Liver (tissue), 3 donors: ENCODE results near the gene FAM107A.

Source experiments
- CTCF ChIP-seq: fragments of 150-350 bp; IDR thresholded peaks from 2 replicates; pipeline ENCODE4 v1.5.1; 2017; ENCODE audit warnings: improper control_type of control experiment, low read depth, low read length; ENCODE audit not compliant: missing input control
- FOXA1 ChIP-seq: IDR thresholded peaks from 2 replicates; pipeline ENCODE4 v1.6.1; 2016; ENCODE audit warnings: antibody characterized with exemption
- JUND ChIP-seq, 2 donors: IDR thresholded peaks; 2 replicates each; pipeline ENCODE4 v1.6.1; 2016; ENCODE audit warnings: antibody characterized with exemption in 2 of 2
- MAX ChIP-seq: IDR thresholded peaks from 2 replicates; pipeline ENCODE4 v1.6.1; 2016; ENCODE audit warnings: antibody characterized with exemption
- RAD21 ChIP-seq, 2 donors: IDR thresholded peaks; 2 replicates each; pipeline ENCODE4 v1.6.1; 2016; ENCODE audit warnings: antibody characterized with exemption in 2 of 2, mild to moderate bottlenecking in 2 of 2
- REST ChIP-seq: IDR thresholded peaks from 2 replicates; pipeline ENCODE4 v1.6.1; 2016; ENCODE audit warnings: antibody characterized with exemption, mild to moderate bottlenecking
- RXRA ChIP-seq, 2 donors: IDR thresholded peaks; 2 replicates each; pipeline ENCODE4 v1.6.1; 2017 to 2018; ENCODE audit warnings: antibody characterized with exemption in 2 of 2, mild to moderate bottlenecking in 1 of 2
- SP1 ChIP-seq: IDR thresholded peaks from 2 replicates; pipeline ENCODE4 v1.6.1; 2018; ENCODE audit warnings: antibody characterized with exemption, mild to moderate bottlenecking
- TAF1 ChIP-seq: conservative IDR thresholded peaks from 2 replicates; pipeline ENCODE4 v1.6.1; 2016; ENCODE audit warnings: antibody characterized with exemption, mild to moderate bottlenecking
- YY1 ChIP-seq: IDR thresholded peaks from 2 replicates; pipeline ENCODE4 v1.6.1; 2016; ENCODE audit warnings: antibody characterized with exemption, mild to moderate bottlenecking
- ZBTB33 ChIP-seq: IDR thresholded peaks from 2 replicates; pipeline ENCODE4 v1.6.1; 2016; ENCODE audit warnings: antibody characterized with exemption
- donor health status: healthy.
- donor health status: healthy.

- TF ChIP-seq CTCF: no peak
- no peak for TF ChIP-seq RXRA (IDR thresholded peaks at IDR 0.05)
- no peak for TF ChIP-seq FOXA1
- TF ChIP-seq MAX: no peak
- TF ChIP-seq RAD21 (IDR thresholded peaks at IDR 0.05): no peak
- TF ChIP-seq ZBTB33: no peak
- no peak for TF ChIP-seq JUND (IDR thresholded peaks at IDR 0.05)
- no peak for TF ChIP-seq SP1
- no peak for TF ChIP-seq REST
- TF ChIP-seq YY1: no peak
- TF ChIP-seq TAF1: no peak
These were observed 7.5 kb upstream of the FAM107A start for GRCh38 chr3:58584690-58585004.
